ENCODE measurements around the gene CLMP.
"Not testable (repeated sequence)": the region's sequence is repeated elsewhere in the genome, so short reads cannot be mapped to it uniquely, and the experiment has no call there.

Gene CLMP

DNA sequence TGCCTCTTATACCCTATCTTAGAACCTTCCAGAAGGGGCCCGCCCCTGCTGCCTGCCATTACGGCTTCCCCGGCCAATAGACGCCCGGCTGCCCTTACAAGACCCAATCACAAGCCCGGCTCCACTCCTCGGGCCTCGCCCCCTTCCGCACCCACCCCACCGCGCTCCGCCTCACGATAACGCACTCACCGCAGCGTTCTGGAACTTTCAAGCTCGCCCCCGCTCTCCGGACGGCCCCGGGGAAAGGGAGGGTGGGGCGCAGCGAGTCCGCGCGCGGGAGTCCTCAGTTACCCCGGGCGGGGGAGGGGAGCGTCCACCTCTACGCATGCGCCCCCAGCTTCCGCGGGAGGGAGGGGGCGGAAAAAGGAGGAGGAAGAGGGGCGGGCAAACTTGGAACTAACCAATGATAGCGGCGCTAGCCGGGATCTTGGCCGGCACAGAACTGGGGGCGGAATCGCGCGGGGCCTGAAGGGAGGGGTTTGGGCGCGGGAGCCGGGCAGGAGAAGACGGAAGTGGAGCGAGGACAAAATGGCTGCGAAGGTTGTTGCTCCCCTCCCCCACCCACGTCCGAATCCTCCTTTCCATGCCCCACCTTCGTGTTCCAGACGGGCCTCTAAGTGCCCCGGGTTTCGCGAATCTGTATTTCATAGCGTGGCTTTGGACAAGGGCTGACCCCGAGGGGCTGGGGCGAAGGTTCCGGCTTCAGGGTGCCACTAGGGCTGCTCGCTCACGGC lies 132.7 kb downstream of the CLMP start:
- H3K4me3 ChIP-seq (replicated peaks; ENCODE audit: low read depth, low read length), result peak overlapping the region; percentile 90
- TF ChIP-seq, protein P1, sequence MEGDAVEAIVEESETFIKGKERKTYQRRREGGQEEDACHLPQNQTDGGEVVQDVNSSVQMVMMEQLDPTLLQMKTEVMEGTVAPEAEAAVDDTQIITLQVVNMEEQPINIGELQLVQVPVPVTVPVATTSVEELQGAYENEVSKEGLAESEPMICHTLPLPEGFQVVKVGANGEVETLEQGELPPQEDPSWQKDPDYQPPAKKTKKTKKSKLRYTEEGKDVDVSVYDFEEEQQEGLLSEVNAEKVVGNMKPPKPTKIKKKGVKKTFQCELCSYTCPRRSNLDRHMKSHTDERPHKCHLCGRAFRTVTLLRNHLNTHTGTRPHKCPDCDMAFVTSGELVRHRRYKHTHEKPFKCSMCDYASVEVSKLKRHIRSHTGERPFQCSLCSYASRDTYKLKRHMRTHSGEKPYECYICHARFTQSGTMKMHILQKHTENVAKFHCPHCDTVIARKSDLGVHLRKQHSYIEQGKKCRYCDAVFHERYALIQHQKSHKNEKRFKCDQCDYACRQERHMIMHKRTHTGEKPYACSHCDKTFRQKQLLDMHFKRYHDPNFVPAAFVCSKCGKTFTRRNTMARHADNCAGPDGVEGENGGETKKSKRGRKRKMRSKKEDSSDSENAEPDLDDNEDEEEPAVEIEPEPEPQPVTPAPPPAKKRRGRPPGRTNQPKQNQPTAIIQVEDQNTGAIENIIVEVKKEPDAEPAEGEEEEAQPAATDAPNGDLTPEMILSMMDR (IDR thresholded peaks at IDR 0.05; ENCODE audit: low read depth, low read length, missing control alignments), result no peak
- DNase-seq (ENCODE audit: extremely low read depth, low read depth), result peak; percentile 95

DNA sequence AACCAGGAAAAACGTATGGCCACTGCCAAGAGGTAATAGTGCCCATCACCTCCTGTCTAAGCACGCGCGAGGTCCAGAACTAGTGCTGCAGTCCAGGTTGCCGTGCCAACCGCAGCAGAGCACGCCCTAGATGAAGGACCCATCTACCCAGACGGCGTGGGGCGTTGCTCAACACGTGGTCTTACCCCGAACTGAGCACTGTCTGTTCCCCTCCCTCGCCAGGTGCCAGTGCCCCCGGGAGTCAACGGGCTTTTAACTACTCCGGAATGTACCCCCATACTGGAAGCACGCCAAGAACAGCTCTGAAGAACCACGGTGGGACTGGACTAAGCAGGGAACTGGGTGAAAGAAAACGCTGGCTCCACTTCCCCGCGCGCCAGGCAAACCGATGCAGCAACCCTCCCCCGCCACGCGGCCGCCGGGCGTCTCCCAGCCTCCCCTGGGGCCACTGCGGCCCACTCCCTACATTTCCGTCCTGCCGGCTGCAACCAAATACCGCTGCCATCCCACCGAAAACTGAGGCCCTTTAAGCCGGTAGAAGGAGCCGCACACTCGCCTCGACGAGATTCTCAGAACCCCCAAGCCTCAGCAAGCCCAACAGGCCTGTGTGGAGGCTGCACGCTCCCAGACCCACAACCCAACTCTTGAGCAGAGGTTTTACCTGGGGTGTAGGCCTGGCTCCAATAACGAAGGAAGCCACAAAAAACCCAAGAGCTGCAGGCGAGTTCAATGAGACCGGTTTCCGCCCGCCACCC lies 133.5 kb downstream of the CLMP start, which contains the start of gene HSPA8:
TSS of gene HSPA8 (minus strand) at position 734 of the 755 bp plus-strand sequence. CDS start 812 bp downstream, outside the sequence.
- H3K4me3 ChIP-seq (replicated peaks; ENCODE audit: low read depth, low read length), result peak within 1 kb of the TSS; percentile 90
- DNase-seq (ENCODE audit: extremely low read depth, low read depth), result no peak
- TF ChIP-seq, protein P1 (IDR thresholded peaks at IDR 0.05; ENCODE audit: low read depth, low read length, missing control alignments), result no peak

- DNase-seq (ENCODE audit: extremely low read depth, low read depth), result no peak
- peak overlapping the region; percentile 90 for H3K4me3 ChIP-seq (replicated peaks; ENCODE audit: low read depth, low read length)
- TF ChIP-seq, protein P1 (IDR thresholded peaks at IDR 0.05; ENCODE audit: low read depth, low read length, missing control alignments), result no peak
Observed at GRCh38 chr11:123060277-123061000, 134.6 kb downstream of the CLMP start.

GRCh38 chr11:123059041-123059920 lies 135.8 kb downstream of the CLMP start:
- not testable (repeated sequence) for DNase-seq (ENCODE audit: extremely low read depth, low read depth)
- peak overlapping the region; percentile 90 for H3K4me3 ChIP-seq (replicated peaks; ENCODE audit: low read depth, low read length)

DNA sequence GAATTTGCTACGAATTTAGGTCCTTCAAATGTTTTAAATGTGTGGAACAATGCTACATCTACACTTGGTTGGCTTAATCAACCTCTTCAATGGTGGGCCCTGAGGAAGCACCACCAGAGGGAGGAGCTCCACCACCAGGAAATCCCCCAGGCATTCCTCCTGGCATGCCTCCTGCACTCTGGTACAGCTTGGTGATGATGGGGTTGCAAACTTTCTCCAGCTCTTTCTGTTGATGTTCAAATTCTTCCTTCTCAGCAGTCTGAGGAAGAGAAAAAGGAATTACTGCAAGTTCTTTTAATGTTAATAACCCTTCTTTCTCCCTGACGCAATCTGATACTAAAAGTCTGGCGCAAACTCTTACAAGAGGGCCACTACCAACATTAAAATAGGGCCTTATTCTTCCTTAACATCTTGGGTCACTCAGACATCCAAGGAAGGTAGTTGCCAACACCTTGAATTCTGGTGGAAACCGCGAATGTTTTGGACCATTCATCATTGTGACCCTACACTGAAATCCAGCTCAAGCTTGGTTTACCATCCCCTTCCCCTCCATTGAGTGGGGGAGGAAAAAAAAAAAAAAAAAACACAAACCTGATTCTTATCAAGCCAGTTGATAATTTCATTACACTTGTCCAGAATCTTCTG lies 137.3 kb downstream of the CLMP start:
- TF ChIP-seq, protein P1 (IDR thresholded peaks at IDR 0.05; ENCODE audit: low read depth, low read length, missing control alignments), result no peak
- no peak for DNase-seq (ENCODE audit: extremely low read depth, low read depth)
- H3K4me3 ChIP-seq (replicated peaks; ENCODE audit: low read depth, low read length), result peak overlapping the region; percentile 90

DNA sequence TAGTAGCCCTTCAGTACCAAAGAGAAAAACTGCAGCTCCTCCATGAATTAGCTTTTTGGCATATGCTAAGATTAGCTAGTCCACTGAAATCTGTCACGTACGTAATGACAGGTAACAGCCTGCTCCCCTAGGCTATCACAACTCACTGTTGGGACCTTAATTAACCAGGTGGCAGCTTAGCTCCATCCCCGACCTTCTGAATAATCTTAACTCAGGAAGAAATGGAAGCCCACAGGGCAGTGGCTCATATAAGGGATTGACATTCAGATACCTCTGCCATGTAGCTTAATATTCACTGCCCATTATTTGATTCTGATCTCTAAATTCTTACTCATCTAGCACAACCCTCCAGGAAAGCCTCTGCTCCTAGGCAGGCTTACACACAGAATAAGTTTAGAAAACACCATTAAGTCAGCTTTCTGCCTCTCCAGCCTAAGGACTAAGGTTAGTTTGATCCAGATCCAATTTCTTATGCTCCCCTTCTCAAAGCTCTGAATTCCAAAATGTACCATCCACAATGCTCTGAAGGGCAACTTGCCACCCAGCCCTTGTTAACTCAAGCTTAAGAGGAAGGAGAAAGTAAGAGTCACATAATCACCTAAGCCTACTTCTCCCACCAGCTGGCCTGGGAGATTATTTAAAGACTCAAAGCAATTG lies 138.1 kb downstream of the CLMP start:
- DNase-seq (ENCODE audit: extremely low read depth, low read depth), result no peak
- TF ChIP-seq, protein P1 (IDR thresholded peaks at IDR 0.05; ENCODE audit: low read depth, low read length, missing control alignments), result no peak
- peak overlapping the region; percentile 17 for H3K4me3 ChIP-seq (replicated peaks; ENCODE audit: low read depth, low read length)
